ENCODE measurements around the gene LCN2. TPM values are rescaled to one million over a fixed set of nuclear protein-coding genes. Genes with fewer than 3 reads are reported as not detected.

LCN2 gene
- total RNA-seq, 2 donors from 2014 or later, result 30.5 to 43.7 TPM

DNA sequence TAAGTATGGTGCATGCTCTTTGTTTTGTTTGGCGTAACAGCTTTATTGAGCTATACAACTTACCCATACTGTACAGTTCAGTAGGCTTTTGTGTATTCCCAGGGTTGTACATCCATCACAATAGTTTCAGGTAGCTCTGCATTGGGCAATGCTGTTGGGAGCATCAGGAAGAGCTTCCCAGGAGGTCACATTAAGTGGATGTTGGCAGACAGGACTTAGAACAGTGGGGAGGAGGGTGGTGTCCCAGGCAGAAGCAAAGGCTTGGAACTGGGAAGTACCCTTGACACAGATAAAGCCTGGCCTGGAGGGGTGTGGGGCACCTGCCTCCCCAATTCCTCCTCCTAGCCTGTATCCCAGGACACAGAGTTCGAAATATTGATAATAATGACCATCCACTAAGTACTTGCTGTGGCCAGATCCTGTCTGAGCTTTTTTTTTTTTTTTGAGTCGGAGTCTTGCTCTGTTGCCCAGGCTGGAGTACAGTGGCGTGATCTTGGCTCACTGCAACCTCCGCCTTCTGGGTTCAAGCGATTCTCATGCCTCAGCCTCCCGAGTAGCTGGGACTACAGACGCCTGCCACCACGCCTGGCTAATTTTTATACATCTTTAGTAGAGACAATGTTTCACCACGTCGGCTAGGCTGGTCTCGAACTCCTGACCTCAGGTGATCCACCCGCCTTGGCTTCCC, 12.1 kb downstream of the LCN2 start:
- no peaks in the 10 kb centered on the region for H3K4me1 ChIP-seq (replicated peaks)
- WGBS, result 85% methylated on average over 13 of the region's 13 CpGs
- no peak overlapping the region for H3K27ac ChIP-seq
- DNase-seq (ENCODE audit: low spot score), result no peak
- peaks cover 0 to 13% of the 10 kb centered on the region in 2 donors for H3K36me3 ChIP-seq
- no peaks in the 10 kb centered on the region for H3K27me3 ChIP-seq (replicated peaks; ENCODE audit: insufficient read depth)
- no peak overlapping the region for H3K4me3 ChIP-seq
- TF ChIP-seq POLR2A (IDR thresholded peaks at IDR 0.05), result no peak
- TF ChIP-seq POLR2AphosphoS5 (IDR thresholded peaks at IDR 0.05), result no peak
- TF ChIP-seq, protein P1, sequence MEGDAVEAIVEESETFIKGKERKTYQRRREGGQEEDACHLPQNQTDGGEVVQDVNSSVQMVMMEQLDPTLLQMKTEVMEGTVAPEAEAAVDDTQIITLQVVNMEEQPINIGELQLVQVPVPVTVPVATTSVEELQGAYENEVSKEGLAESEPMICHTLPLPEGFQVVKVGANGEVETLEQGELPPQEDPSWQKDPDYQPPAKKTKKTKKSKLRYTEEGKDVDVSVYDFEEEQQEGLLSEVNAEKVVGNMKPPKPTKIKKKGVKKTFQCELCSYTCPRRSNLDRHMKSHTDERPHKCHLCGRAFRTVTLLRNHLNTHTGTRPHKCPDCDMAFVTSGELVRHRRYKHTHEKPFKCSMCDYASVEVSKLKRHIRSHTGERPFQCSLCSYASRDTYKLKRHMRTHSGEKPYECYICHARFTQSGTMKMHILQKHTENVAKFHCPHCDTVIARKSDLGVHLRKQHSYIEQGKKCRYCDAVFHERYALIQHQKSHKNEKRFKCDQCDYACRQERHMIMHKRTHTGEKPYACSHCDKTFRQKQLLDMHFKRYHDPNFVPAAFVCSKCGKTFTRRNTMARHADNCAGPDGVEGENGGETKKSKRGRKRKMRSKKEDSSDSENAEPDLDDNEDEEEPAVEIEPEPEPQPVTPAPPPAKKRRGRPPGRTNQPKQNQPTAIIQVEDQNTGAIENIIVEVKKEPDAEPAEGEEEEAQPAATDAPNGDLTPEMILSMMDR (IDR thresholded peaks at IDR 0.05), result no peak
- H3K9me3 ChIP-seq, result no peaks in the 10 kb centered on the region
- intact Hi-C loops (cut with DNase I), result no loop called here

DNA sequence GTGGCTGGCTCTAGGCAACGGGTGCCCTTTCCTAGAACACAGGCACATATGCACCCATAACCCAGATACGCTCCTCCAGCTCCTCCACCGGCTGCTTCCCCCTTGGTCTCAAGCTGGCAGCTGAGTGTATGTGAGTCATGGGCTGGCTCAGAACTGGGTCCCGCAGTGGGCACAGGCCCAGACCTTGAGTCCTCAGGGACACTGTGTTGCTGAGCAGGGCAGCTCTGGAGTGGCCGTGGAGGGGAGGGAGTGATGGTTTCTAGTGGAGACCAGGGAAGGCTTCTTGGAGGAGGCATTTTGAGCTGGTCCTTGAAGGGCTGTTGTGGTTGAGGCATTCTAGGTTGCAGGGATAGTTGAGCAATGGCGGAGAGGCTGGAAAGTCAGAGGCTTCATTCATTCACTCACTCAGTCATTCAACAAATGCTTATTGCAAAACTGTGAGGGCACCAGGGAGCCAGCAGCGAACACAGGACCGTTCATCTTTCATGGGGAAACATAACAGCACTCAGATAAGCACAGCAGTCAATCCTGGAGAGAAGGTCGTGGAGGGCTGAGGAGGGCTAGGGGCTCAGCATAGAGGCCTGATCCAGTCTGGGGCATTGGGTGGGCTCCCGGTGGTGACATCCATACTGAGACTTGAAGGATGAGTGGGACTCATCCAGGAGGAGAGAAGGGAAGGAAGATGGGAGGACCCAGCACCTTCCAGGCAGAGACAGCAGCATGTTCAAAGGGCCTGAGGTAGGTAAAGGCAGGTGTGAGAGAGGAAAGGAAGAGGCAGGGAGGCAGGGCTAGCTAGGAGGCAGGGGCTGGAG, 13.2 kb downstream of the LCN2 start:
- Histone ChIP-seq H3K36me3 (peaks cover 0 to 21% of the 10 kb centered on the region in 2 donors), H3K4me1 (replicated peaks) (no peaks in the 10 kb centered on the region), H3K4me3 (no peak overlapping the region), H3K9me3 (no peaks in the 10 kb centered on the region), H3K27ac (no peak overlapping the region), H3K27me3 (replicated peaks; ENCODE audit: insufficient read depth) (no peaks in the 10 kb centered on the region)
- no peak for TF ChIP-seq POLR2A (IDR thresholded peaks at IDR 0.05)
- TF ChIP-seq, protein P1 (IDR thresholded peaks at IDR 0.05), result no peak
- TF ChIP-seq POLR2AphosphoS5 (IDR thresholded peaks at IDR 0.05), result no peak
- intact Hi-C loops (cut with DNase I), result no loop called here
- WGBS, result 81% methylated on average over 10 of the region's 10 CpGs
- DNase-seq (ENCODE audit: low spot score), result no peak

DNA sequence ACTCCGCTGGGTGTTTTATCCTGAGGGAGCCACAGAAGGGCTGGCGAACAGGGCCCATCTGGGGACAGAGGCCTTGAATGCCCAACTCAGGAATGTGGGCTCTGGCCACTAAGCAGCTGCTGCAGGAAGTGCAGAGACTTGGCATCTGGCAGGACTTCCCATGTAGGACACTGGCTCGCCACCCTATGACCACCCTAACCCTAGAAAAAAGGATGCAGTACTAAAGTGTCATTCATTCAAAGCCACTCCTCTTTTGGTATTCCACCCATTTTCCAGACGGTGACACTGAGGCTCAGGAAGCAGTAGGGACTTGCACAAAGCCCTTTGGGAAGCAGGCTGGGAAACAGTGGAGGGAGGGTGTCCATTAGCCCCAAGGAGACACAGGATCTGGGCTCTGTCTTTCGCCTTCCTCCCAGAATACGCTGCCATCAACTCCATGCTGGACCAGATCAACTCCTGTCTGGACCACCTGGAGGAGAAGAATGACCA, 13.8 kb downstream of the LCN2 start:
- WGBS, result 96% methylated on average over 6 of the region's 6 CpGs
- no peak for DNase-seq (ENCODE audit: low spot score)
- Histone ChIP-seq H3K27ac (no peak overlapping the region), H3K9me3 (no peaks in the 10 kb centered on the region), H3K36me3 (peaks cover 0 to 25% of the 10 kb centered on the region in 2 donors), H3K4me1 (replicated peaks) (no peaks in the 10 kb centered on the region), H3K4me3 (no peak overlapping the region), H3K27me3 (replicated peaks; ENCODE audit: insufficient read depth) (no peaks in the 10 kb centered on the region)
- TF ChIP-seq POLR2A (IDR thresholded peaks at IDR 0.05) (no peak), POLR2AphosphoS5 (IDR thresholded peaks at IDR 0.05) (no peak)
- TF ChIP-seq, protein P1 (IDR thresholded peaks at IDR 0.05), result no peak
- intact Hi-C loops (cut with DNase I), result no loop called here

DNA sequence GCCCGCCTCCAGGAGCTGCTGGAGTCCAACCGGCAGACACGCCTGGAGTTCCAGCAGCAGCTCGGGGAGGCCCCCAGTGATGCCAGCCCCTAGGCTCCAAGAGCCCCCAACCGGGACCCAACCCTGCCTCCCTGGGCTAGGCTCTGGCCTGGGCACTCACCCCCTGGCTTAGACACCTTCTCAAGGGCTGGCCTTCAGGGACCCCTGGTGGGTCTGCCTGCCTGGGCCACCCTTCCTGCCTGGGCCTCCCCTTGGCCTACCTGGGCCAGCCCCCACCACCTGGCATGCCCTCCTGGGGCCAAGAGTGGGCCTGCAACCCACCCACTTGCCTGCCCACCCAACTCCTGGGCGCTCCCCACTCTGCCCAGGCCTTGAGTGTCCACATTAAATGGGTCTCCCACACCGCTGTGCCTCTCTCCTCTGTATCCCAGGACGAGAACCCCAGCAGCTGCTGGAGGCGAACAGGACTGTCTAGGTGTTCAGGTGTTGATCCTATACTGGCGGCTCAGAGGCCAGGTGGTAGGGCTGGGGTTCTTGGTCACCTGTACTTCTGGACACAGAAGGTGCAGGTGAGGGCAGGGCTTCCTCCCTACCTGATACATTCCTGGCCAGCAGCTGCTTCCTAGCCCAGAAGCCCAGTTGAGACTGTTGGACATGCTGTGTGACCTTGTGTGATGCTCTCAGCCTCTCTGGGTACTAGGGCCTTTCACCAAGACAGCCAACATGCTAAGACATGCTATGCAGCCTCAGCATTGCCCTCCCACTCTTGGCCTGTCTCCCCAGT, 14.5 kb downstream of the LCN2 start:
- no peaks in the 10 kb centered on the region for H3K4me1 ChIP-seq (replicated peaks)
- TF ChIP-seq POLR2A (IDR thresholded peaks at IDR 0.05) (no peak), POLR2AphosphoS5 (IDR thresholded peaks at IDR 0.05) (no peak)
- TF ChIP-seq, protein P1 (IDR thresholded peaks at IDR 0.05), result no peak
- WGBS, result 89% methylated on average over 7 of the region's 10 CpGs
- H3K4me3 ChIP-seq, result no peak overlapping the region
- H3K27me3 ChIP-seq (replicated peaks; ENCODE audit: insufficient read depth), result no peaks in the 10 kb centered on the region
- H3K27ac ChIP-seq, result no peak overlapping the region
- H3K9me3 ChIP-seq, result no peaks in the 10 kb centered on the region
- no peak for DNase-seq (ENCODE audit: low spot score)
- H3K36me3 ChIP-seq, result peaks cover 0 to 27% of the 10 kb centered on the region in 2 donors
- intact Hi-C loops (cut with DNase I), result no loop called here
